ENCODE data around the gene NFIX. TPM values are rescaled to one million over a fixed set of nuclear protein-coding genes. Genes with fewer than 3 reads are reported as not detected.

The NFIX gene
- total RNA-seq, 1 experiment from 2014 or later = 144 TPM

DNA sequence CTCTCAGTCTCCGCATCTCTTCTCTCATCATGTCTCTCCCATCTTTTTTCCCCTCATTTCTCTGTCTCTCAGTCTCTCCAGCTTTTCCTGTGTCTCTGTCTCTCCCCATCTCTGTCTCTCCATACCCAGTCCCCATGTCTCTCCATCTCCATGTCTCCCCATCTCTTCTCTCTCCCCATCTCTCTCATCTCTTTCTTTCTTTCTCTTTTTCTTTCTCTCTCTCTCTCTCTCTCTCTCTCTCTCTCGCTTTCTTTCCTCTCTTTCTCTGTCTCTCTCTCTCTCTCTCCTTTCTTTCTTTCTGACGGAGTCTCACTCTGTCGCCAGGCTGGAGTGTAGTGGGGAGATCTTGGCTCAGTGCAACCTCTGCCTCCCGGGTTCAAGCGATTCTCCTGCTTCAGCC is 12.6 kb upstream of the NFIX start:
- ChIA-PET POLR2A (interaction anchor here (0.7 kb wide), 1 partner anchor 9 kb away, joined by 3 read pairs; no protein-coding TSS in a partner anchor), CTCF (interaction anchor here (0.6 kb wide), 2 partner anchors 91 to 109 kb away, joined by 3 to 9 read pairs; no protein-coding TSS in a partner anchor)
- no TSS peak for BruUV-seq (replicated peaks)
- peaks cover 12% of the 10 kb centered on the region for H3K4me1 ChIP-seq (ENCODE audit: control insufficient read depth, insufficient read depth, low read length)
- ATAC-seq (no peak), DNase-seq (ENCODE audit: low read depth, low spot score) (no peak)
- no peaks in the 10 kb centered on the region for H3K27me3 ChIP-seq (ENCODE audit: control insufficient read depth, insufficient read depth, low read length)
- TF ChIP-seq, protein P1, sequence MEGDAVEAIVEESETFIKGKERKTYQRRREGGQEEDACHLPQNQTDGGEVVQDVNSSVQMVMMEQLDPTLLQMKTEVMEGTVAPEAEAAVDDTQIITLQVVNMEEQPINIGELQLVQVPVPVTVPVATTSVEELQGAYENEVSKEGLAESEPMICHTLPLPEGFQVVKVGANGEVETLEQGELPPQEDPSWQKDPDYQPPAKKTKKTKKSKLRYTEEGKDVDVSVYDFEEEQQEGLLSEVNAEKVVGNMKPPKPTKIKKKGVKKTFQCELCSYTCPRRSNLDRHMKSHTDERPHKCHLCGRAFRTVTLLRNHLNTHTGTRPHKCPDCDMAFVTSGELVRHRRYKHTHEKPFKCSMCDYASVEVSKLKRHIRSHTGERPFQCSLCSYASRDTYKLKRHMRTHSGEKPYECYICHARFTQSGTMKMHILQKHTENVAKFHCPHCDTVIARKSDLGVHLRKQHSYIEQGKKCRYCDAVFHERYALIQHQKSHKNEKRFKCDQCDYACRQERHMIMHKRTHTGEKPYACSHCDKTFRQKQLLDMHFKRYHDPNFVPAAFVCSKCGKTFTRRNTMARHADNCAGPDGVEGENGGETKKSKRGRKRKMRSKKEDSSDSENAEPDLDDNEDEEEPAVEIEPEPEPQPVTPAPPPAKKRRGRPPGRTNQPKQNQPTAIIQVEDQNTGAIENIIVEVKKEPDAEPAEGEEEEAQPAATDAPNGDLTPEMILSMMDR (IDR thresholded peaks at IDR 0.05) = no peak
- TF ChIP-seq REST (IDR thresholded peaks at IDR 0.05; ENCODE audit: insufficient read depth in 1 of 2, low read depth in 2 of 2, low read length in 1 of 2) = no peak
- no peak for TF ChIP-seq TCF7L2 (IDR thresholded peaks at IDR 0.05; ENCODE audit: low read depth, low read length)
- no peak for TF ChIP-seq POLR2AphosphoS5 (IDR thresholded peaks at IDR 0.05; ENCODE audit: low read depth, low read length)
- TF ChIP-seq SIN3A (IDR thresholded peaks at IDR 0.05; ENCODE audit: borderline replicate concordance, insufficient read depth, low read depth, low read length) = no peak
- intact Hi-C loops (cut with micrococcal nuclease; ENCODE audit: unreplicated experiment) (loop anchor here (10.0 kb wide), 1 partner anchor 52 kb away; no protein-coding TSS in a partner anchor), in situ Hi-C loops (cut with HindIII; ENCODE audit: low pct_unique_long_range_greater_than_20kb, low sequenced_read_pairs) (no loop called here)
- no peak overlapping the region for H3K4me3 ChIP-seq (ENCODE audit: low read depth in 2 of 2, low read length in 2 of 2)
- H3K9me3 ChIP-seq (ENCODE audit: control insufficient read depth, insufficient read depth, low read depth, low read length) = no peaks in the 10 kb centered on the region
- no peaks in the 10 kb centered on the region for H3K36me3 ChIP-seq (ENCODE audit: control insufficient read depth, insufficient read depth, low read length)
- H3K27ac ChIP-seq (ENCODE audit: low read length) = peak overlapping the region; percentile 48; the same call in 1 of the 2 replicates

GRCh38 chr19:12983091-12983490 is 12.2 kb upstream of the NFIX start:
- Histone ChIP-seq H3K36me3 (ENCODE audit: control insufficient read depth, insufficient read depth, low read length) (no peaks in the 10 kb centered on the region), H3K9me3 (ENCODE audit: control insufficient read depth, insufficient read depth, low read depth, low read length) (no peaks in the 10 kb centered on the region), H3K27me3 (ENCODE audit: control insufficient read depth, insufficient read depth, low read length) (no peaks in the 10 kb centered on the region), H3K27ac (ENCODE audit: low read length) (peak overlapping the region; percentile 48; the same call in 1 of the 2 replicates), H3K4me1 (ENCODE audit: control insufficient read depth, insufficient read depth, low read length) (peaks cover 12% of the 10 kb centered on the region), H3K4me3 (ENCODE audit: low read depth in 2 of 2, low read length in 2 of 2) (peak overlapping the region; percentile 36 to 51)
- no peak for DNase-seq (ENCODE audit: low read depth, low spot score)
- intact Hi-C loops (cut with micrococcal nuclease; ENCODE audit: unreplicated experiment) = loop anchor here (10.0 kb wide), 1 partner anchor 52 kb away; no protein-coding TSS in a partner anchor
- in situ Hi-C loops (cut with HindIII; ENCODE audit: low pct_unique_long_range_greater_than_20kb, low sequenced_read_pairs) = no loop called here
- CTCF ChIA-PET = interaction anchor here (0.6 kb wide), 2 partner anchors 90 to 109 kb away, joined by 3 to 9 read pairs; no protein-coding TSS in a partner anchor
- TF ChIP-seq REST (IDR thresholded peaks at IDR 0.05; ENCODE audit: insufficient read depth in 1 of 2, low read depth in 2 of 2, low read length in 1 of 2) (no peak), POLR2AphosphoS5 (IDR thresholded peaks at IDR 0.05; ENCODE audit: low read depth, low read length) (no peak)
- 0 out of 2 replicates have a peak, but pooled peaks have one; percentile 3 for ATAC-seq
- POLR2A ChIA-PET = interaction anchor here (0.7 kb wide), 1 partner anchor 9 kb away, joined by 3 read pairs; no protein-coding TSS in a partner anchor
- BruUV-seq (replicated peaks) = no TSS peak

All from Panc1 (cell line).